KMS-11 (cell line): ENCODE data around the gene KCTD16.

Experiments
- H2AFZ ChIP-seq: fragments of 200-600 bp; sonication (generic); 2 replicates; pipeline ENCODE4 v1.6.1; 2016; ENCODE audit warnings: antibody characterized with exemption, mixed run types, low read depth
- H3K27ac ChIP-seq: fragments of 200-600 bp; sonication (generic); 2 replicates; pipeline ENCODE4 v1.6.1; 2016; ENCODE audit warnings: mild to moderate bottlenecking, mixed run types
- H3K27me3 ChIP-seq: fragments of 200-600 bp; sonication (generic); 2 replicates; pipeline ENCODE4 v1.6.1; 2017; ENCODE audit warnings: mild to moderate bottlenecking, low read depth, mixed run types, moderate library complexity; ENCODE audit not compliant: insufficient read depth
- H3K36me3 ChIP-seq: fragments of 200-600 bp; sonication (generic); 2 replicates; pipeline ENCODE4 v1.6.1; 2017; ENCODE audit warnings: mild to moderate bottlenecking, mixed run types; ENCODE audit not compliant: insufficient read depth
- H3K4me1 ChIP-seq: fragments of 200-600 bp; sonication (generic); 2 replicates; pipeline ENCODE4 v1.6.1; 2016; ENCODE audit warnings: mild to moderate bottlenecking, low read depth, mixed run types; ENCODE audit not compliant: poor library complexity, severe bottlenecking
- H3K4me2 ChIP-seq: fragments of 200-600 bp; sonication (generic); 2 replicates; pipeline ENCODE4 v1.7.0; 2016; ENCODE audit warnings: mild to moderate bottlenecking, mixed run types
- H3K4me3 ChIP-seq: fragments of 200-600 bp; sonication (generic); IDR thresholded peaks from 2 replicates; pipeline ENCODE4 v1.6.1; 2017; ENCODE audit warnings: low read depth, low read length, mixed read lengths; ENCODE audit not compliant: insufficient read depth
- H3K79me2 ChIP-seq: fragments of 200-600 bp; sonication (generic); 2 replicates; pipeline ENCODE4 v1.6.1; 2016; ENCODE audit warnings: low read depth, mixed run types; ENCODE audit not compliant: insufficient read depth
- H3K9ac ChIP-seq: fragments of 200-600 bp; sonication (generic); 2 replicates; pipeline ENCODE4 v1.6.1; 2016; ENCODE audit warnings: mild to moderate bottlenecking, mixed run types
- H4K20me1 ChIP-seq: fragments of 200-600 bp; sonication (generic); 2 replicates; pipeline ENCODE4 v1.6.1; 2016; ENCODE audit warnings: mild to moderate bottlenecking, mixed run types; ENCODE audit not compliant: insufficient read depth
- TF ChIP-seq, protein P1 (sequence below): fragments of 200-600 bp; sonication (generic); conservative IDR thresholded peaks from 2 replicates; pipeline ENCODE4 v1.6.1; 2017; ENCODE audit warnings: low read depth, mild to moderate bottlenecking, antibody characterized with exemption, low read length, moderate library complexity, mixed read lengths

Gene KCTD16

DNA sequence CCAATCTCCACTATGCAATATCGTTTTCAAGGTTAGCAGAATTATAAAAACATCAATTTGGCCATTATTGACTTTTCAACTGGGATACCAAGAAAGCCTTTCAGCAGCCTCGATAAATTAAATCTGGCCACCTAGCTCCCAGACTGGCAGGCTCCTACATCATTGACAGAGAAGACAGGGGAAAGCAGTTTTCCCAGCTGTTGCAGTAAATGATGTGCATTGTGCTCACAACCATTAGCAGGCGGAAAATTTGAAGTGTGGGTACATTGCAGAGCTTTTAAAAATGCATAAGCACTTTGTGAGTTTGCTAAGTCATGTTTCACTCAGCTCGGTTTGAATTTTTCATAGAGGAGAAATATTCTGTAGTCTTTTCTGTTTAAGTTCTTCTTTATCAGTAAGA, 297.9 kb downstream of the KCTD16 start:
- H2AFZ ChIP-seq: no peak overlapping the region
- H3K27ac ChIP-seq: no peak overlapping the region
- TF ChIP-seq, protein P1, sequence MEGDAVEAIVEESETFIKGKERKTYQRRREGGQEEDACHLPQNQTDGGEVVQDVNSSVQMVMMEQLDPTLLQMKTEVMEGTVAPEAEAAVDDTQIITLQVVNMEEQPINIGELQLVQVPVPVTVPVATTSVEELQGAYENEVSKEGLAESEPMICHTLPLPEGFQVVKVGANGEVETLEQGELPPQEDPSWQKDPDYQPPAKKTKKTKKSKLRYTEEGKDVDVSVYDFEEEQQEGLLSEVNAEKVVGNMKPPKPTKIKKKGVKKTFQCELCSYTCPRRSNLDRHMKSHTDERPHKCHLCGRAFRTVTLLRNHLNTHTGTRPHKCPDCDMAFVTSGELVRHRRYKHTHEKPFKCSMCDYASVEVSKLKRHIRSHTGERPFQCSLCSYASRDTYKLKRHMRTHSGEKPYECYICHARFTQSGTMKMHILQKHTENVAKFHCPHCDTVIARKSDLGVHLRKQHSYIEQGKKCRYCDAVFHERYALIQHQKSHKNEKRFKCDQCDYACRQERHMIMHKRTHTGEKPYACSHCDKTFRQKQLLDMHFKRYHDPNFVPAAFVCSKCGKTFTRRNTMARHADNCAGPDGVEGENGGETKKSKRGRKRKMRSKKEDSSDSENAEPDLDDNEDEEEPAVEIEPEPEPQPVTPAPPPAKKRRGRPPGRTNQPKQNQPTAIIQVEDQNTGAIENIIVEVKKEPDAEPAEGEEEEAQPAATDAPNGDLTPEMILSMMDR: no peak
- no peaks in the 10 kb centered on the region for H3K79me2 ChIP-seq
- H3K9ac ChIP-seq: no peak overlapping the region
- no peak overlapping the region for H3K4me2 ChIP-seq
- no peaks in the 10 kb centered on the region for H3K36me3 ChIP-seq
- H3K4me1 ChIP-seq: no peaks in the 10 kb centered on the region
- no peak overlapping the region for H3K4me3 ChIP-seq
- H3K27me3 ChIP-seq: no peaks in the 10 kb centered on the region
- H4K20me1 ChIP-seq: no peaks in the 10 kb centered on the region

DNA sequence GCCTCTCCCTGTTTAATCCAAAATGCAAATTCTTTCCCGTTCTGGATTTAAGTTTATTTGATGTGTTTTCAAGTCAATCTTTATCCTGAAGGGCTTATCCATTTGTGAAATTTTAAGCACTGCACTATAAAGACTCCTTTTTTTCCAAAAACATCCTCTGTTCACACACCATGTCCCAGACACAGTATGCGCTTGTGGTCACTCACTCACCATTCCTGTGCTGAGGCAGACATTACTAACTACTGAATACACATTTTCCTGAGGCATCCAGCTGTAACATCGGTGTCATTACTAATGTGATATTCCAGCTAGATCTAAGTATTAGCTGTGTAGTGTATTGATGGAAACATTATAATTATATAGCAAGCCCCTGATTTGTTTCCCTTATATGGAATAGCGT, 298.4 kb downstream of the KCTD16 start:
- Histone ChIP-seq H3K9ac (no peak overlapping the region), H3K36me3 (no peaks in the 10 kb centered on the region), H4K20me1 (no peaks in the 10 kb centered on the region), H3K27me3 (no peaks in the 10 kb centered on the region), H3K4me1 (no peaks in the 10 kb centered on the region), H3K4me2 (no peak overlapping the region), H2AFZ (no peak overlapping the region), H3K27ac (no peak overlapping the region), H3K4me3 (no peak overlapping the region), H3K79me2 (no peaks in the 10 kb centered on the region)
- TF ChIP-seq, protein P1: no peak

DNA sequence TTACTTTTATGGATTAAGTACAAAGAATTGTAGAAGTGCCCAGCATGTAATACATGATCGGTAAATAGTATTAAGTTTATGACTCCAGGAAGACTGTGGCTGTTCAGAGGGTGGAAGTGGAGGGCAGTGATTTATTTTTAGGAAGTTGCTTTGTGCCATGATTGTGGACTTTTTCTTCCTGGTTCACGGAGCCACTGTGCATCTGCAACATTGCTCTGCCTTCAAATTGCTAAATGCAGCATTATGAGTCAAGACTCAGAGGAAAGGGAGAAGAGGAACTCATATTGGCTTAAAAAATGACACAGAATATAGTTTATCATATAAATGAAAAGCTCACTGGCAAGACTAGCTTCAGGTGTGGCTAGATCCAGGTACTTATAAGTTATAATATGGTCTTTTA, 301.5 kb downstream of the KCTD16 start:
- no peaks in the 10 kb centered on the region for H3K36me3 ChIP-seq
- no peak overlapping the region for H3K9ac ChIP-seq
- H3K4me3 ChIP-seq: no peak overlapping the region
- H2AFZ ChIP-seq: no peak overlapping the region
- H3K79me2 ChIP-seq: no peaks in the 10 kb centered on the region
- TF ChIP-seq, protein P1: no peak
- H3K27me3 ChIP-seq: no peaks in the 10 kb centered on the region
- H4K20me1 ChIP-seq: no peaks in the 10 kb centered on the region
- H3K4me1 ChIP-seq: no peaks in the 10 kb centered on the region
- no peak overlapping the region for H3K4me2 ChIP-seq
- no peak overlapping the region for H3K27ac ChIP-seq

DNA sequence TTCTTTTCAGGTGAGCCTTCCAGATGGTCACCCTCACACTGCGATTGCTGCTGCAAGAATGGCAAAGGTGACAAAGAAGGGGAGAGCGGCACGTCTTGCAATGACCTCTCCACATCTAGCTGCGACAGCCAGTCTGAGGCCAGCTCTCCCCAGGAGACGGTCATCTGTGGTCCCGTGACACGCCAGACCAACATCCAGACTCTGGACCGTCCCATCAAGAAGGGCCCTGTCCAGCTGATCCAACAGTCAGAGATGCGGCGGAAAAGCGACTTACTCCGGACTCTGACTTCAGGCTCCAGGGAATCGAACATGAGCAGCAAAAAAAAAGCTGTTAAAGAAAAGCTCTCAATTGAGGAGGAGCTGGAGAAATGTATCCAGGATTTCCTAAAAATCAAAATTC, 303.0 kb downstream of the KCTD16 start:
- H3K4me2 ChIP-seq: no peak overlapping the region
- TF ChIP-seq, protein P1: no peak
- no peak overlapping the region for H3K9ac ChIP-seq

More for the DNA sequence above, 303.0 kb downstream of the KCTD16 start:
- Histone ChIP-seq H3K27ac (no peak overlapping the region), H4K20me1 (no peaks in the 10 kb centered on the region), H3K27me3 (no peaks in the 10 kb centered on the region), H3K79me2 (no peaks in the 10 kb centered on the region), H2AFZ (no peak overlapping the region), H3K4me3 (no peak overlapping the region), H3K36me3 (no peaks in the 10 kb centered on the region), H3K4me1 (no peaks in the 10 kb centered on the region)
